B cell (primary cell): ENCODE data around the gene PACRG. TPM values are rescaled to one million over a fixed set of nuclear protein-coding genes. Genes with fewer than 3 reads are reported as not detected.

Experiments used
- ATAC-seq: fragments of 200-7000 bp; cut with Tn5 transposase; one replicate; pipeline ENCODE4 v1.10.0; 2021; ENCODE audit warnings: low read depth, mild to moderate bottlenecking, moderate number of reproducible peaks, moderate library complexity
- CTCF ChIA-PET: fragments of 350-600 bp; sonication (Branson Sonifier 250); formaldehyde crosslinking; loops from one replicate; lab custom pipeline; 2021; ENCODE audit warnings: antibody characterized with exemption, inconsistent platforms; lab: Charles Lee
- POLR2A ChIA-PET: fragments of 350-600 bp; sonication (Branson Sonifier 250); formaldehyde crosslinking; loops from one replicate; lab custom pipeline; 2021; ENCODE audit warnings: antibody characterized with exemption; lab: Charles Lee
- DNase-seq: peaks from one replicate; pipeline ENCODE4 v3.0.0; 2013
- H2AFZ ChIP-seq: 2 replicates; pipeline ENCODE4 v1.6.1; 2012; ENCODE audit warnings: mild to moderate bottlenecking, low read depth, low read length; ENCODE audit not compliant: insufficient read depth, poor library complexity, severe bottlenecking
- H3K27ac ChIP-seq, 2 donors: 1 replicate in 1 of 2; 2 replicates in 1 of 2; pipeline ENCODE4 v1.5.1; 2012 to 2013; ENCODE audit warnings: low read length in 2 of 2, mild to moderate bottlenecking in 2 of 2, moderate library complexity in 1 of 2
- H3K27me3 ChIP-seq, 4 experiments: fragments of 200-600 bp in 1 of 4; sonication (generic) in 1 of 4; replicated peaks in 1 of 4; 1 replicate in 2 of 4; 2 replicates in 2 of 4; pipeline versions ENCODE4 v1.6.1 to v1.7.0; 2013 to 2016; ENCODE audit warnings: low read length in 3 of 4, mild to moderate bottlenecking in 2 of 4, mixed read lengths in 1 of 4, moderate library complexity in 1 of 4; ENCODE audit not compliant: insufficient read depth in 4 of 4, control insufficient read depth in 3 of 4; ENCODE audit errors: control extremely low read depth in 1 of 4
- H3K36me3 ChIP-seq, 2 experiments: replicated peaks in 1 of 2; 1 replicate in 1 of 2; 2 replicates in 1 of 2; pipeline versions ENCODE4 v1.6.1 to v1.7.1; 2013; ENCODE audit warnings: low read length in 1 of 2; ENCODE audit not compliant: insufficient read depth in 2 of 2, control insufficient read depth in 1 of 2; ENCODE audit errors: control extremely low read depth in 1 of 2, extremely low read depth in 1 of 2
- H3K4me1 ChIP-seq, 2 donors: fragments of 200-600 bp in 1 of 2; sonication (generic) in 1 of 2; 1 replicate in 1 of 2; 2 replicates in 1 of 2; pipeline versions ENCODE4 v1.5.1 to v1.6.1; 2013 to 2017; ENCODE audit warnings: low read length in 2 of 2; ENCODE audit not compliant: control insufficient read depth in 2 of 2, insufficient read depth in 2 of 2
- H3K4me2 ChIP-seq: replicated peaks from 2 replicates; pipeline ENCODE3; 2012; ENCODE audit warnings: mild to moderate bottlenecking, low read depth, low read length; ENCODE audit not compliant: poor library complexity, severe bottlenecking
- H3K4me3 ChIP-seq, 5 experiments: fragments of 200-600 bp in 1 of 5; sonication (generic) in 1 of 5; 1 replicate in 3 of 5; 2 replicates in 2 of 5; pipeline versions ENCODE4 v1.5.1 to v1.7.0; 2011 to 2016; ENCODE audit warnings: low read length in 4 of 5, mild to moderate bottlenecking in 4 of 5, low read depth in 2 of 5, control low read depth in 1 of 5, moderate library complexity in 1 of 5; ENCODE audit not compliant: insufficient read depth in 1 of 5; ENCODE audit errors: control extremely low read depth in 1 of 5, extremely low read depth in 1 of 5
- H3K79me2 ChIP-seq: fragments of 200-600 bp; sonication (generic); one replicate; pipeline ENCODE4 v1.6.0; 2016; ENCODE audit warnings: low read length; ENCODE audit not compliant: control insufficient read depth, insufficient read depth
- H3K9ac ChIP-seq: fragments of 200-600 bp; sonication (generic); 2 replicates; pipeline ENCODE4 v1.6.1; 2017; ENCODE audit warnings: mild to moderate bottlenecking, low read length, moderate library complexity
- H3K9me3 ChIP-seq, 3 donors: one replicate each; pipeline versions ENCODE4 v1.6.1 to v1.7.1; 2013; ENCODE audit warnings: low read length in 2 of 3; ENCODE audit not compliant: control insufficient read depth in 2 of 3, insufficient read depth in 1 of 3; ENCODE audit errors: control extremely low read depth in 1 of 3
- H4K20me1 ChIP-seq: 2 replicates; pipeline ENCODE4 v1.6.0; 2012; ENCODE audit warnings: mild to moderate bottlenecking, low read length; ENCODE audit not compliant: insufficient read depth, control insufficient read depth, poor library complexity, severe bottlenecking
- H3K27ac Mint-ChIP-seq: one replicate; pipeline ENCODE4 v1.8.0; 2021; ENCODE audit warnings: mixed read lengths
- H3K27me3 Mint-ChIP-seq: one replicate; pipeline ENCODE4 v1.8.0; 2021; ENCODE audit warnings: mixed read lengths
- H3K4me1 Mint-ChIP-seq: one replicate; pipeline ENCODE4 v1.8.0; 2021; ENCODE audit warnings: mixed read lengths
- H3K4me3 Mint-ChIP-seq: one replicate; pipeline ENCODE4 v1.8.0; 2021; ENCODE audit warnings: mixed read lengths
- H3K9me3 Mint-ChIP-seq: one replicate; pipeline ENCODE4 v1.8.0; 2022; ENCODE audit warnings: mixed read lengths; ENCODE audit not compliant: insufficient read depth
- EZH2 ChIP-seq: IDR thresholded peaks from 2 replicates; pipeline ENCODE4 v1.6.1; 2012; ENCODE audit warnings: borderline replicate concordance, low read depth, mild to moderate bottlenecking, moderate library complexity, low read length; ENCODE audit not compliant: insufficient read depth, poor library complexity, severe bottlenecking
- WGBS: methylation state at CpG from one replicate; pipeline ENCODE4 v1.1.5; 2013; ENCODE audit warnings: missing lambda C conversion rate; ENCODE audit not compliant: insufficient coverage; 5-methylcytosine and 5-hydroxymethylcytosine counted together
- intact Hi-C: fragments of 100-400 bp; cut with micrococcal nuclease; formaldehyde crosslinking; loops from one replicate; pipeline ENCODE4 v1.10.0; 2022
- polyA plus RNA-seq: library from polyadenylated mRNA; depleted of rRNA; stranded (reverse); fragments of >200 nt; gene quantifications from 2 replicates; pipeline ENCODE4 v1.2.3, GENCODE V29; 2012
- total RNA-seq, 2 donors: library from RNA; stranded (reverse); fragments of 120-200 nt in 1 of 2; gene quantifications; 1 replicate in 1 of 2; 2 replicates in 1 of 2; pipeline versions ENCODE4 v1.2.3 to v1.2.4, GENCODE V29; 2013 to 2022
- TF ChIP-seq, protein P1 (sequence below): fragments of 200-600 bp; IDR thresholded peaks from one replicate; pipeline ENCODE4 v1.8.0; 2022; ENCODE audit warnings: antibody characterized with exemption, mild to moderate bottlenecking

The PACRG gene
- total and polyA plus RNA-seq, 2 donors (not counting 1 experiment from before 2014, with no cell fraction given): not detected

GRCh38 chr6:163341224-163342061 is 613.7 kb downstream of the PACRG start:
- 91% methylated on average over 13 of the region's 16 CpGs for WGBS
- H3K36me3 ChIP-seq: no peaks in the 10 kb centered on the region
- H3K4me1 ChIP-seq: no peaks in the 10 kb centered on the region
- no peaks in the 10 kb centered on the region for H3K4me1 Mint-ChIP-seq
- intact Hi-C loops: no loop called here
- no peak overlapping the region for H3K4me3 ChIP-seq
- no peaks in the 10 kb centered on the region for H4K20me1 ChIP-seq
- CTCF ChIA-PET: no interaction called here
- H3K27ac Mint-ChIP-seq: no peak overlapping the region
- TF ChIP-seq, protein P1, sequence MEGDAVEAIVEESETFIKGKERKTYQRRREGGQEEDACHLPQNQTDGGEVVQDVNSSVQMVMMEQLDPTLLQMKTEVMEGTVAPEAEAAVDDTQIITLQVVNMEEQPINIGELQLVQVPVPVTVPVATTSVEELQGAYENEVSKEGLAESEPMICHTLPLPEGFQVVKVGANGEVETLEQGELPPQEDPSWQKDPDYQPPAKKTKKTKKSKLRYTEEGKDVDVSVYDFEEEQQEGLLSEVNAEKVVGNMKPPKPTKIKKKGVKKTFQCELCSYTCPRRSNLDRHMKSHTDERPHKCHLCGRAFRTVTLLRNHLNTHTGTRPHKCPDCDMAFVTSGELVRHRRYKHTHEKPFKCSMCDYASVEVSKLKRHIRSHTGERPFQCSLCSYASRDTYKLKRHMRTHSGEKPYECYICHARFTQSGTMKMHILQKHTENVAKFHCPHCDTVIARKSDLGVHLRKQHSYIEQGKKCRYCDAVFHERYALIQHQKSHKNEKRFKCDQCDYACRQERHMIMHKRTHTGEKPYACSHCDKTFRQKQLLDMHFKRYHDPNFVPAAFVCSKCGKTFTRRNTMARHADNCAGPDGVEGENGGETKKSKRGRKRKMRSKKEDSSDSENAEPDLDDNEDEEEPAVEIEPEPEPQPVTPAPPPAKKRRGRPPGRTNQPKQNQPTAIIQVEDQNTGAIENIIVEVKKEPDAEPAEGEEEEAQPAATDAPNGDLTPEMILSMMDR: no peak
- no peak for TF ChIP-seq EZH2
- H3K9me3 ChIP-seq: peaks cover 0 to 3% (median 0%) of the 10 kb centered on the region in 3 donors
- peaks cover 6% of the 10 kb centered on the region for H3K27me3 Mint-ChIP-seq
- no peak overlapping the region for H3K9ac ChIP-seq
- no peak for DNase-seq
- H3K4me3 Mint-ChIP-seq: no peak overlapping the region
- no peaks in the 10 kb centered on the region for H3K9me3 Mint-ChIP-seq
- POLR2A ChIA-PET: no interaction called here
- no peaks in the 10 kb centered on the region for H3K79me2 ChIP-seq
- no peak overlapping the region for H3K27ac ChIP-seq
- no peak overlapping the region for H3K4me2 ChIP-seq
- no peak overlapping the region for H2AFZ ChIP-seq
- H3K27me3 ChIP-seq: peaks cover 0 to 4% (median 0%) of the 10 kb centered on the region in 4 experiments
- ATAC-seq: no peak
